Measurements from ENCODE around the gene NOS1AP. TPM values are rescaled to one million over a fixed set of nuclear protein-coding genes. Genes with fewer than 3 reads are reported as not detected.

NOS1AP gene
- total and polyA plus RNA-seq, 9 of the 15 experiments (the other 6 are each of a cell fraction or from before 2014, with no cell fraction given), result 0.07 to 1.5 (median 0.22) TPM

GRCh38 chr1:162138599-162139181, 69.2 kb downstream of the NOS1AP start:
- Histone ChIP-seq H3K9ac (ENCODE audit: insufficient read depth in 1 of 2, low read depth in 2 of 2, low read length in 2 of 2) (no peak overlapping the region), H2AFZ (ENCODE audit: low read depth, low read length) (no peak overlapping the region), H3K36me3 (ENCODE audit: control insufficient read depth, insufficient read depth, low read length) (no peaks in the 10 kb centered on the region), H3K4me2 (ENCODE audit: insufficient read depth, low read length) (no peak overlapping the region), H3K79me2 (ENCODE audit: control insufficient read depth, insufficient read depth, low read length) (no peaks in the 10 kb centered on the region), H3K27me3 (ENCODE audit: control insufficient read depth in 2 of 2, insufficient read depth in 2 of 2, low read length in 2 of 2) (peaks cover 0 to 7% of the 10 kb centered on the region in 2 experiments; a peak in 4 of 5 replicates), H3K4me3 (no peak overlapping the region), H4K20me1 (replicated peaks; ENCODE audit: control insufficient read depth, insufficient read depth, low read length) (no peaks in the 10 kb centered on the region), H3K4me1 (replicated peaks in 1 of 2; ENCODE audit: control insufficient read depth in 2 of 2, insufficient read depth in 2 of 2, low read length in 2 of 2) (no peaks in the 10 kb centered on the region), H3K9me3 (replicated peaks; ENCODE audit: control insufficient read depth, insufficient read depth, low read depth, low read length) (no peaks in the 10 kb centered on the region; the same call in 1 of the 2 replicates), H3K27ac (ENCODE audit: extremely low read depth, low read depth, low read length) (no peak overlapping the region), H3K9me1 (ENCODE audit: control insufficient read depth, insufficient read depth, low read length) (no peaks in the 10 kb centered on the region)
- BruUV-seq (replicated peaks), result no TSS peak
- no peak for DNase-seq (ENCODE audit: extremely low read depth in 1 of 4, low spot score in 3 of 4)
- TF ChIP-seq ZNF347 (CRISPR knock-in tag; IDR thresholded peaks at IDR 0.05; ENCODE audit: low read depth) (no peak), HEY1 (CRISPR knock-in tag; IDR thresholded peaks at IDR 0.05; ENCODE audit: borderline replicate concordance) (no peak), RB1 (IDR thresholded peaks at IDR 0.05; ENCODE audit: low read depth) (no peak), ESRRB (CRISPR knock-in tag; IDR thresholded peaks at IDR 0.05; ENCODE audit: borderline replicate concordance) (no peak), POU5F1 (IDR thresholded peaks at IDR 0.05; ENCODE audit: borderline replicate concordance, low read depth, low read length, partially characterized antibody) (no peak)
- no peak for ATAC-seq
- CTCF ChIA-PET (ENCODE audit: low intra/inter-chr PET ratio), result no interaction called here
- POLR2A ChIA-PET, result no interaction called here
- FAIRE-seq, result no peak
- 0% methylated on average over 4 of the region's 4 CpGs for WGBS (ENCODE audit: insufficient coverage, low coverage, missing lambda C conversion rate)
- in situ Hi-C loops (cut with MboI), result no loop called here
- intact Hi-C loops (cut with micrococcal nuclease), result no loop called here

GRCh38 chr1:162139211-162139610, 69.7 kb downstream of the NOS1AP start:
- Histone ChIP-seq H3K9me1 (ENCODE audit: control insufficient read depth, insufficient read depth, low read length) (no peaks in the 10 kb centered on the region), H3K79me2 (ENCODE audit: control insufficient read depth, insufficient read depth, low read length) (no peaks in the 10 kb centered on the region), H3K4me1 (replicated peaks in 1 of 2; ENCODE audit: control insufficient read depth in 2 of 2, insufficient read depth in 2 of 2, low read length in 2 of 2) (no peaks in the 10 kb centered on the region), H2AFZ (ENCODE audit: low read depth, low read length) (no peak overlapping the region), H3K27me3 (ENCODE audit: control insufficient read depth in 2 of 2, insufficient read depth in 2 of 2, low read length in 2 of 2) (peaks cover 0 to 7% of the 10 kb centered on the region in 2 experiments; a peak in 4 of 5 replicates), H3K9me3 (replicated peaks; ENCODE audit: control insufficient read depth, insufficient read depth, low read depth, low read length) (no peaks in the 10 kb centered on the region; the same call in 1 of the 2 replicates), H3K9ac (ENCODE audit: insufficient read depth in 1 of 2, low read depth in 2 of 2, low read length in 2 of 2) (no peak overlapping the region), H4K20me1 (replicated peaks; ENCODE audit: control insufficient read depth, insufficient read depth, low read length) (no peaks in the 10 kb centered on the region), H3K36me3 (ENCODE audit: control insufficient read depth, insufficient read depth, low read length) (no peaks in the 10 kb centered on the region), H3K27ac (ENCODE audit: extremely low read depth, low read depth, low read length) (no peak overlapping the region), H3K4me3 (no peak overlapping the region), H3K4me2 (ENCODE audit: insufficient read depth, low read length) (no peak overlapping the region)
- DNase-seq (ENCODE audit: extremely low read depth in 1 of 4, low spot score in 3 of 4) (no peak), ATAC-seq (no peak), FAIRE-seq (no peak)
- ChIA-PET CTCF (ENCODE audit: low intra/inter-chr PET ratio) (no interaction called here), POLR2A (no interaction called here)
- no TSS peak for BruUV-seq (replicated peaks)
- peak; percentile 40; the same call in 1 of the 2 replicates for TF ChIP-seq TCF3 (CRISPR knock-in tag; IDR thresholded peaks at IDR 0.05)
- TF ChIP-seq ZNF79 (CRISPR knock-in tag; IDR thresholded peaks at IDR 0.05; ENCODE audit: low read depth), result no peak
- in situ Hi-C loops (cut with MboI), result no loop called here
- intact Hi-C loops (cut with micrococcal nuclease), result no loop called here
- 0% methylated on average over 1 of the region's 1 CpG for WGBS (ENCODE audit: insufficient coverage, low coverage, missing lambda C conversion rate)
